Measurements from ENCODE around the gene ERBIN.
"Not testable (repeated sequence)": the region's sequence is repeated elsewhere in the genome, so short reads cannot be mapped to it uniquely, and the experiment has no call there.

The ERBIN gene

GRCh38 chr5:65916066-65916465 is 10.3 kb upstream of the ERBIN start:
- no peak for DNase-seq

DNA sequence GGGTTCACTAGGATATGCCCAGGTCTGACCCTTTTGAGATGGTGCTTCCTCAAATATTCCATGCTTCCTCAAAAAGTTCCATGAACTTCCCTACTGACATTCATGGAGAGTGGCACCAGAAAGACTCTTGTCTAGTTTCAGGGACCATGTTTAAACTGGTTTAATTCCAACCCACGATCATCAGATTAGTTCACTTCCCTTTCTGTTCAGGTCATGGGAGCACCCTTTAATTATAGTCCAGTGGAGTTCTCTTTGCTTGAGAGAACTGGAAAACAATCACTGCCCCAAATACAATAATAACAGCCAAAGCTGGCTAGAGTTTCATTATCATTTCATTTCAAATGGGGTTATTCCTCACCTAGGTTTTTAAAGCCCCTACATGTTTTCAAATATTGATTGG is 9.7 kb upstream of the ERBIN start:
- no peak for DNase-seq

DNA sequence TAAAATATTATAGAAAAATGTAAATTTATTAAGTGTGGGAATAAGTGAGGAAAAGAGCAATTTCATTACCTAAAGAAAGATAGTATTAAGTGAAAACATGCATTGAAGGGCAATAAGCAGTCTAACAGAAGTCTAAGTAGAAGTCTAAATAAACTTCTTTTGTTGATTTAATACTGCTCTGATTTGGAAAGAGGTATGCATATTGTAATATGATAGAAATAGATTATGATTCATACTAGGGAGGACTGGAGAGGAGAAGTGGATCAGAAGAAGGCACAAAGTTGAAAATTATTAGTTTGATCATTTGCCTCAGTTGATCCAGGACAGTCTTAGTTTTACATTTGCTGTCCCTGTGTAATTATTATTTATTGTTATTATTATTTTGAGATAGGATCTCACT is 6.6 kb upstream of the ERBIN start:
- no peak for DNase-seq

GRCh38 chr5:65923339-65923738 is 3.0 kb upstream of the ERBIN start:
- no peak for DNase-seq

DNA sequence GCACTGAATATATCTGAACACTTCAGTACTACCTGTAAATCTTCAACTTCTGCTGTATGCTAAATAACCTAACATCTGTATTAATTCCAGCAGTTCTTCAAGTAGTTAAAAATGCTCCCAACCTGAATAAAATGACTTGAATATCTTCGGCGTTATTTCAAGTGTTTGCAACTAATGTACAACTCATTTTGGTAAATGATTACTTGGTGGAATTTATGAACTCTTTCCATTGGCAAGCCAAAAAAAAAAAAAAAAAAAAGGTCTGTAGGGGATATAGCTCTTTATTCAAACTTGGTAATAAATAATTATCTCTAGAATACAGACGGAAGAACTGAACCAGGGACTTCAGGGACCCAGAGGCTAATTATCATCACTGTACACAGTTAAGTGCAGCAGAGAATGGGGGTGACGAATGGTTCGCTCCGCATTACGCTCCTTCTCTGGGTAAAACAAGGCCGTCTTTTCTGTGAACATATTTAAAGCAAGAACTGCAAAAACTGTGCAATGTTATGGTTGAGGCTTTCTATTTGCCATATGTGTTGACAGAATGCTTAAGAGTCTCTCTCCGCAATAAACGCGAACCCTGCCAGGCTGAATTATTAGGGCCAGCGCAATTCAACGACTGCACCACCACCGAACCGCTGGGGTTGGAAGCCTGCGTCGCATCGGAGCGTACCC is 1.9 kb upstream of the ERBIN start:
- DNase-seq, result no peak

DNA sequence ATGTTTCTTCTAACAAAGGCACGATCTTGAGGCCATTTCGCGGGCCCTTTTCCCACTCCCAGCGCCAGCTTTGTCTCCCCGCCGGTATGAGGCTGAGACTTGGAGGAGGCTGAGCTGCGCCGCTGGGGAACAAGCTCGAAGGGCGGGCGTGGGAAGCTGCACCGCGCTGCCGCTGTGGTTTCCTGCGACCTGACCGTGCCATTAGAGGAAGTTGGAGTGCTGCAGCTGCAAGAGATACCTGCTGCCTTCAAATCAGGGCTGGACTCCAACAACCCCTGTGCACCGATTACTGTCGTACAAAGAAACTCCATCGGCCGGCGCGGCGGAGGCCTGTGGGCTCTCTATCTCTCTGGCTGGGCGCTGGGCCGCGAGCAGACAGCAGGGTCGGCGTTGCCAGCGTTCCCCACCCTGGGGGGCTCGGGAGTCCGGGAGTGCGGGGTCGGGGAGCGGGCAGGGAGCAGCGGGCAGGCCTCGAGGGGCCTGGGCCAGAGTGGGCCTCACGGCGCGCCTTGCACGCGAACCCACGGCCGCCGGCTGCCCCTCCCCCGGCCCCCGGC is 1.3 kb upstream of the ERBIN start:
- DNase-seq, result no peak

GRCh38 chr5:65925601-65926275 is 637 bp upstream of the ERBIN start:
- DNase-seq, result peak; percentile 55 to 87

GRCh38 chr5:65926893-65927292 is 518 bp downstream of the ERBIN start:
- peak in 1 of 2 experiments; percentile 2 for DNase-seq

DNA sequence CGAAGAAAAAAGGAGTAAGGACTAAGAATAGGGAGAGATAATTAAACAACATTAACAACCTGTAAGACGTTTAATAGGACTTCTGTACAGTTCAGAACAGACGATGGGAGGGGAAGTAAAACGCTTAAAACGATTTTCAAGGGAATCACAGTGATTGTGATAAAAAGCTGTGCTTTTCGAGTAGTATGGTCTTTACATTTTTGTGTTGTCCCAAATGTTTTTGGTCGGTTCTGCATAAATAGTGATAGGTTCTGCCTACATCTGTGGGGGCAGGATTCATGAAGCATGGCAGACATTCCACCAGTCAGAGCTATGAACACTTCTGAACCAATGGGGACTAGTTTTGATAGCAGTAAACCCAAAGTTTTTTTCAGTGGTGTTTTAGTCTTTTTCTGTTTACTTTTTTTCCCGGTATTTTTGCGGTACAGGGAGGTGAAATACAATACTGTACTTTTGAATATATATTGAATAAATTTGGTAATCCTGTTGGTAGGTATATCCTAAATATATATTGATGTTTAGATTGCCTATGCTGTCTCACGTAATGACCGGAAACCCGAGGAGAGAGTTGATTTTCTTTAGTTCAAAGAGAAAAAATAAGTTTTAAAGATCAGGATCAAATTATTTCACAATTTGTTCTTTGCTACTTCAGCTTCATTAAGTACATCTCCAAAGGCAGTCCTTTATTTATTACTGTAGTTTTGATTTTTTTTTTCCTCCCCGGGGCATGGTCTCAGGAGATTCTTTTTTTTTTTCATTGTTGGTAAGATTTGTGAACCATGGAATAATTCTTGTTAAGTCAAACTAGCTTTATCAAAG is 1.3 kb downstream of the ERBIN start:
- peak in 1 of 2 experiments; percentile 4 for DNase-seq

DNA sequence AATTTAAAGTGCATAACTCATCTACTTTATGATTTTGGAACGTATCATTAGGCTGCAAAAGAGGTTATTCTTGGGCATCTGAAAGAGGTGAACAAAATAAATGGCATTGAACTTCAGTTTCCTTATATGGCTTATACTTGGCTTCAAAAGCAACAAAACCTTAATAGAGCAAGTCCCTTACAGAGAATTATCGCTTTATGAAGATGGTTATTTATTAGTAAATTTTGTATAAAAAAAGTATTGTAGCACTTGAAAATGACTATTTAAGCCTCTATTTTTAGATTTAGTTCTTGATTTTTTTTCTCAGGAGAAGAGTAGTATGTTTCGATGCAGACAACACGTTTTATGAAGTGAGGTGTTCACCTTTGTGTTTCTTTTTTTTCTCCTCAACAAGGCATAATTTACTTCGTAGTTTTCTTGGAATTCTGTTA is 2.0 kb downstream of the ERBIN start:
- DNase-seq, result no peak

DNA sequence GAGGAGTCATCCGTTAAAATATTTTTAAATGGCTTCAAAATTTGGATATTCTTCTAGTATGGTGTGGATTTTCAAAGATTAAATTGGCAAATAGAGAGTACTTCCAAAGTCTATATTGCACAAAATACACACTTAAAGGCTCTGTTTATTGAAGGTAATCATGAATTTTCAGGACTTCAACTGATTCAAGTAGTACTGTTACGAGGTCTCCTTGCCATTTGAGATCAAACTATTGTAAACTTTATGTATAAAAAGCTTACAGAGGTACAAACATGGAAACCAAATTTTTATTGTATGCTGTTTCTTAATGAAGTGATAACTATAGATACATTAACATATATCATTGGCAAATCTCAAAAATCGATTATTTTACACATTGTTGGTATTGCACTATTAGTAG is 2.5 kb downstream of the ERBIN start:
- no peak for DNase-seq

- no peak for DNase-seq
Measured at GRCh38 chr5:65932676-65933075, 6.3 kb downstream of the ERBIN start.

DNA sequence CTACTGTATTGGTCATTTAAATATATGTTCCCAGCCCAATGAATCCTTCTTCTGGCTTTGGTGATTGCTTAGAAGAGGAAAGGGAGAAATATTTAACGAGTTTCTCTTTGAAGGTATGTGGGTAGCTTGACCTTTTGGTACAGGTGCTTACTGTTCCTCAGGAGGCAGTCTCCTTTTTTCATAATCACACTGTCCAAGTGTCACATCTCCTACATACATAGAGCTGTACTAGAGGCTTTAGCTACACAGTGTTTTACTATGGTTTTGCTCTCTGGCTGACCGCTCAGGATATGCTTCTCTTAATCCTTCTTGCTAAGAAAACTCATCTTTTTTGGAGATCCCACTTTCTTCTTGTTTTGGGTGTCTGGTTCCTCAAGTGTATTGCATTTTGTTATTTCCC is 6.9 kb downstream of the ERBIN start:
- DNase-seq, result no peak

- DNase-seq, result no peak
Measured at GRCh38 chr5:65938256-65938655, 11.9 kb downstream of the ERBIN start.

DNA sequence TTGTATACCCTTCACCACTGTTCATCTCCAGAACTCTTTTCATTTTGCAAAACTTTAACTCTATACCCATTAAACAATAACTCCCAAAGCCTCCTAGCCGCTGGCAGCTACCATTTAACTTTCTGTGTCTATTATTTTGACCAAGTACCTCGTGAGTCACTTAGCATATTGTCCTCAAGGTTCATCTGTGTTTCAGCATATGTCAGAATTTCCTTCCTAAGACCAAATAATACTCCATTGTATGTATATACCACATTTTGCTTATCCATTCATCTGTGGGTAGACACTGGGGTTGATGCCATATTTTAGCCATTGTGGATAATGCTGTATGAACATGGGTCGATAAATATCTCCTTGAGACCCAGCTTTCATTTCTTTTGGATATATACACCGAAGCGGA is 17.4 kb downstream of the ERBIN start:
- DNase-seq, result no peak

GRCh38 chr5:65946198-65946745 is 19.9 kb downstream of the ERBIN start:
- DNase-seq, result no peak

GRCh38 chr5:65948115-65948747 is 21.9 kb downstream of the ERBIN start:
- no peak for DNase-seq

- DNase-seq, result no peak
Measured at GRCh38 chr5:65951330-65951729, 25.0 kb downstream of the ERBIN start.

- peak; percentile 27 to 53 for DNase-seq
Measured at GRCh38 chr5:65952259-65952658, 25.9 kb downstream of the ERBIN start.

DNA sequence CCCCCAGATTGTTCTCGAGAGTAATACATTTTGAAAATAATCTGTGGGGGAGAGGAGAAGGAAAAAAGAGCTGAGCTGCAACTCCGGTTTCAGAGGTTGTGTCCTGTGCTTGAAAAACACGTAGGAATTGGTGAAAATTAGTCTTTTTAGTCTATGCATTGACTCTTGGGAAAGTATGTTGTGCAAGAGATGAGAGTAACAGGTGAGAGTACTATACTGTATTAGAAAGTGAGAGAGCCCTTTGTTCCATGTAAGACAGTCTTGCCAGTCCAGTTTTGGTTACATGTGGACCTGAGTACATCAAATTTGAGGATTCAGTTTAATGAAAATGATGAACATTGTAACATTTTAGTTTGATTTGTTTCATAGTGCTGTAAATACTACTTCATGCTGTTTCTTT is 27.8 kb downstream of the ERBIN start:
- DNase-seq, result no peak

GRCh38 chr5:65955746-65956145 is 29.4 kb downstream of the ERBIN start:
- no peak for DNase-seq

- not testable (repeated sequence) for DNase-seq
Measured at GRCh38 chr5:65957703-65958102, 31.3 kb downstream of the ERBIN start.

DNA sequence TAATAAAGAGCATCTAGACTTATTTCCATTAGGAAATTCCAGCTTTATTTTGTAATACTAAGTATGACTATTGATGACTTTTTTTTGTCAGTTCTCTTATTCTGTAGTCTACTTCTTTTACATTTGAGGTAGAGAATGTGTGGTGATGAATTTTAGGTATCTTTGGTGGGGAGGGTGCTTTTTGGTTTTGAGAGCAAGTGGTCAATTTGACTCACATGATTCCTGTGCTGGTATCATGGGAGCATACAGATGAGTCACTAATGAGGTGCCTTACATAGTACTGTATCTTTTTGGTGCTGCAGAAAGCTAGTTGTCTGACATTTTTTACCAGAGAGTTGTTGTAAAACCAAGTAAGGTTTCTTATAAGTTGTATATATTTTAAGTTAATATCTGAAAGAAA is 35.3 kb downstream of the ERBIN start:
- DNase-seq, result no peak
